Loucy (cell line): ENCODE data around the gene XIRP2.

Experiments used
- H2AFZ ChIP-seq: fragments of 200-600 bp; sonication (generic); 2 replicates; pipeline ENCODE4 v1.6.0; 2016; ENCODE audit warnings: antibody characterized with exemption, mild to moderate bottlenecking, low read length, moderate library complexity
- H3F3A ChIP-seq: fragments of 200-600 bp; 2 replicates; pipeline ENCODE4 v1.6.0; 2016; ENCODE audit warnings: antibody characterized with exemption, low read depth, mild to moderate bottlenecking
- H3K27me3 ChIP-seq: fragments of 200-600 bp; sonication (generic); 2 replicates; pipeline ENCODE4 v1.6.1; 2014; ENCODE audit warnings: low read length, mild to moderate bottlenecking; ENCODE audit not compliant: insufficient read depth, poor library complexity, severe bottlenecking
- H3K36me3 ChIP-seq: fragments of 200-600 bp; sonication (generic); 2 replicates; pipeline ENCODE4 v1.6.1; 2016; ENCODE audit warnings: low read length; ENCODE audit not compliant: insufficient read depth
- H3K4me1 ChIP-seq: fragments of 200-600 bp; sonication (generic); 2 replicates; pipeline ENCODE4 v1.5.1; 2014; ENCODE audit warnings: low read length, mild to moderate bottlenecking; ENCODE audit not compliant: insufficient read depth, poor library complexity, severe bottlenecking
- H3K4me2 ChIP-seq: fragments of 200-600 bp; sonication (generic); 2 replicates; pipeline ENCODE4 v1.6.0; 2014; ENCODE audit warnings: antibody characterized with exemption, low read length, low read depth, mild to moderate bottlenecking; ENCODE audit not compliant: poor library complexity, severe bottlenecking
- H3K4me3 ChIP-seq: fragments of 200-600 bp; sonication (generic); 2 replicates; pipeline ENCODE4 v1.5.1; 2014; ENCODE audit warnings: low read length, mild to moderate bottlenecking, mixed read lengths; ENCODE audit not compliant: poor library complexity, severe bottlenecking
- H3K79me2 ChIP-seq: fragments of 200-600 bp; sonication (generic); 2 replicates; pipeline ENCODE4 v1.6.1; 2014; ENCODE audit warnings: low read length; ENCODE audit not compliant: insufficient read depth
- H3K9ac ChIP-seq: fragments of 200-600 bp; sonication (generic); 2 replicates; pipeline ENCODE4 v1.6.0; 2014; ENCODE audit warnings: mild to moderate bottlenecking, low read depth, low read length, moderate library complexity; ENCODE audit not compliant: poor library complexity, severe bottlenecking
- H3K9me2 ChIP-seq: fragments of 200-600 bp; sonication (generic); replicated peaks from 2 replicates; pipeline ENCODE4 v1.6.1; 2016; ENCODE audit warnings: low read depth, low read length, mixed read lengths
- H3K9me3 ChIP-seq: fragments of 200-600 bp; sonication (generic); 2 replicates; pipeline ENCODE4 v1.6.1; 2014; ENCODE audit warnings: mild to moderate bottlenecking, antibody characterized with exemption, low read length, low read depth; ENCODE audit not compliant: insufficient read depth
- H4K20me1 ChIP-seq: fragments of 200-600 bp; sonication (generic); 2 replicates; pipeline ENCODE4 v1.6.0; 2014; ENCODE audit warnings: antibody characterized with exemption, low read length, mild to moderate bottlenecking; ENCODE audit not compliant: insufficient read depth, poor library complexity, severe bottlenecking
- CTCF ChIP-seq: fragments of 200-600 bp; sonication (generic); conservative IDR thresholded peaks from 2 replicates; pipeline ENCODE4 v1.5.1; 2014; ENCODE audit warnings: mild to moderate bottlenecking, antibody characterized with exemption, low read length
- EZH2phosphoT487 ChIP-seq: fragments of 200-600 bp; IDR thresholded peaks from 2 replicates; pipeline ENCODE4 v1.6.1; 2018; ENCODE audit warnings: antibody characterized with exemption, mild to moderate bottlenecking, moderate library complexity, borderline replicate concordance

XIRP2 gene

GRCh38 chr2:167147271-167147941, 259.1 kb downstream of the XIRP2 start:
- H3K9me2 ChIP-seq = no peaks in the 10 kb centered on the region
- no peak overlapping the region for H3K4me3 ChIP-seq
- no peaks in the 10 kb centered on the region for H4K20me1 ChIP-seq
- no peaks in the 10 kb centered on the region for H3K36me3 ChIP-seq
- H3K4me2 ChIP-seq = no peak overlapping the region
- no peaks in the 10 kb centered on the region for H3K27me3 ChIP-seq
- H3K9me3 ChIP-seq = no peaks in the 10 kb centered on the region
- no peaks in the 10 kb centered on the region for H3K79me2 ChIP-seq
- no peak overlapping the region for H3K9ac ChIP-seq
- H2AFZ ChIP-seq = no peak overlapping the region
- TF ChIP-seq CTCF (no peak), EZH2phosphoT487 (no peak)
- H3F3A ChIP-seq = no peaks in the 10 kb centered on the region
- peaks cover 25% of the 10 kb centered on the region for H3K4me1 ChIP-seq

- Histone ChIP-seq H3K4me3 (no peak overlapping the region), H3K4me2 (no peak overlapping the region), H3K4me1 (peaks cover 10% of the 10 kb centered on the region), H3F3A (no peaks in the 10 kb centered on the region), H3K9me3 (no peaks in the 10 kb centered on the region), H3K27me3 (no peaks in the 10 kb centered on the region), H4K20me1 (no peaks in the 10 kb centered on the region), H2AFZ (0 out of 2 replicates have a peak overlapping the region, but pooled peaks have one; percentile 18), H3K79me2 (no peaks in the 10 kb centered on the region), H3K9me2 (no peaks in the 10 kb centered on the region), H3K36me3 (no peaks in the 10 kb centered on the region), H3K9ac (no peak overlapping the region)
- TF ChIP-seq CTCF = no peak
- TF ChIP-seq EZH2phosphoT487 = no peak
Observed at GRCh38 chr2:167151894-167152293, 263.6 kb downstream of the XIRP2 start.

- Histone ChIP-seq H4K20me1 (no peaks in the 10 kb centered on the region), H3K36me3 (no peaks in the 10 kb centered on the region), H3F3A (no peaks in the 10 kb centered on the region), H2AFZ (no peak overlapping the region), H3K79me2 (no peaks in the 10 kb centered on the region), H3K27me3 (no peaks in the 10 kb centered on the region), H3K9me3 (peaks cover 3% of the 10 kb centered on the region; the same call in 1 of the 2 replicates), H3K4me3 (no peak overlapping the region), H3K4me2 (no peak overlapping the region), H3K4me1 (no peaks in the 10 kb centered on the region), H3K9ac (no peak overlapping the region), H3K9me2 (no peaks in the 10 kb centered on the region)
- no peak for TF ChIP-seq EZH2phosphoT487
- no peak for TF ChIP-seq CTCF
Observed at GRCh38 chr2:167157523-167157922, 269.2 kb downstream of the XIRP2 start.
